SK-N-SH (cell line): ENCODE measurements around the gene SUPT3H. TPM values are rescaled to one million over a fixed set of nuclear protein-coding genes. Genes with fewer than 3 reads are reported as not detected.

Experiments
- CTCF ChIA-PET: fragments of 300-600, 350-600 bp; formaldehyde crosslinking; extraction: SDS; loops from one replicate; lab custom pipeline; 2021; lab: Yijun Ruan, JAX
- POLR2A ChIA-PET: fragments of 350-600 bp; sonication (Branson Sonifier 250); formaldehyde crosslinking; extraction: SDS; loops from one replicate; lab custom pipeline; 2020; ENCODE audit warnings: antibody characterized with exemption, inconsistent platforms; lab: Yijun Ruan, JAX
- DNase-seq: peaks from one replicate; pipeline ENCODE4 v3.0.0; 2012
- H2AFZ ChIP-seq: fragments of 200-600 bp; sonication (generic); 2 replicates; pipeline ENCODE4 v1.8.1; 2016; ENCODE audit warnings: antibody characterized with exemption, mild to moderate bottlenecking, low read depth
- H3F3A ChIP-seq: fragments of 200-600 bp; sonication (generic); replicated peaks from 2 replicates; pipeline ENCODE3; 2016; ENCODE audit warnings: antibody characterized with exemption, mild to moderate bottlenecking; ENCODE audit not compliant: insufficient read depth
- H3K27ac ChIP-seq, 2 experiments: fragments of 200-500 bp in 1 of 2; fragments of 200-600 bp in 1 of 2; sonication (Bioruptor generic) in 1 of 2; sonication (generic), shearing (Covaris generic) in 1 of 2; 2 replicates each; pipeline versions ENCODE4 v1.5.1 to v1.6.1; 2014 to 2016; ENCODE audit warnings: low read depth in 2 of 2, inconsistent platforms in 1 of 2, low read length in 1 of 2, mild to moderate bottlenecking in 1 of 2, mixed read lengths in 1 of 2
- H3K27me3 ChIP-seq: fragments of 200-600 bp; sonication (generic), shearing (Covaris generic); 2 replicates; pipeline ENCODE4 v1.6.1; 2016; ENCODE audit warnings: mixed run types; ENCODE audit not compliant: insufficient read depth
- H3K36me3 ChIP-seq, 2 experiments: fragments of 200-500 bp in 1 of 2; fragments of 200-600 bp in 1 of 2; sonication (Bioruptor generic) in 1 of 2; sonication (generic) in 1 of 2; replicated peaks in 1 of 2; 2 replicates each; pipeline versions ENCODE3 to v1.5.1; 2014 to 2016; ENCODE audit warnings: low read length in 1 of 2, mild to moderate bottlenecking in 1 of 2; ENCODE audit not compliant: insufficient read depth in 2 of 2, control insufficient read depth in 1 of 2
- H3K4me1 ChIP-seq, 2 experiments: fragments of 200-500 bp in 1 of 2; fragments of 200-600 bp in 1 of 2; sonication (Bioruptor generic) in 1 of 2; sonication (generic), shearing (Covaris generic) in 1 of 2; 2 replicates each; pipeline versions ENCODE4 v1.5.1 to v1.6.1; 2014 to 2016; ENCODE audit warnings: low read depth in 1 of 2, low read length in 1 of 2, mixed run types in 1 of 2; ENCODE audit not compliant: insufficient read depth in 2 of 2, control insufficient read depth in 1 of 2
- H3K4me2 ChIP-seq: fragments of 200-600 bp; sonication (generic), shearing (Covaris generic); 2 replicates; pipeline ENCODE4 v1.6.1; 2017; ENCODE audit warnings: mixed run types
- H3K4me3 ChIP-seq, 2 experiments: fragments of 200-500 bp in 1 of 2; fragments of 200-600 bp in 1 of 2; sonication (Bioruptor generic) in 1 of 2; sonication (generic), shearing (Covaris generic) in 1 of 2; 2 replicates each; pipeline versions ENCODE4 v1.5.1 to v1.8.1; 2014 to 2016; ENCODE audit warnings: low read depth in 2 of 2, inconsistent platforms in 1 of 2, low read length in 1 of 2, mild to moderate bottlenecking in 1 of 2, mixed read lengths in 1 of 2, moderate library complexity in 1 of 2
- H3K79me2 ChIP-seq: fragments of 200-600 bp; sonication (generic); 2 replicates; pipeline ENCODE4 v1.8.1; 2017; ENCODE audit warnings: mild to moderate bottlenecking; ENCODE audit not compliant: insufficient read depth
- H3K9ac ChIP-seq: fragments of 200-600 bp; sonication (generic); 2 replicates; pipeline ENCODE4 v1.6.1; 2017; ENCODE audit warnings: mixed run types
- H3K9me2 ChIP-seq: fragments of 200-600 bp; sonication (generic); 2 replicates; pipeline ENCODE4 v1.6.1; 2017; ENCODE audit warnings: mixed run types
- H3K9me3 ChIP-seq: fragments of 200-600 bp; sonication (generic); 2 replicates; pipeline ENCODE4 v1.6.1; 2017; ENCODE audit warnings: mixed run types, mild to moderate bottlenecking, moderate library complexity
- H4K20me1 ChIP-seq: fragments of 200-600 bp; sonication (generic); 2 replicates; pipeline ENCODE4 v1.6.1; 2017; ENCODE audit warnings: mild to moderate bottlenecking, mixed run types; ENCODE audit not compliant: insufficient read depth
- CHD2 ChIP-seq: fragments of 150-350 bp; IDR thresholded peaks from 2 replicates; pipeline ENCODE4 v1.6.1; 2018; ENCODE audit warnings: low read length; ENCODE audit not compliant: partially characterized antibody
- CTCF ChIP-seq: fragments of 200-600 bp; sonication (generic); IDR thresholded peaks from 2 replicates; pipeline ENCODE4 v1.6.1; 2017; ENCODE audit warnings: antibody characterized with exemption, mild to moderate bottlenecking, moderate library complexity
- ELF1 ChIP-seq: IDR thresholded peaks from 2 replicates; pipeline ENCODE4 v1.4.0; 2012
- EZH2phosphoT487 ChIP-seq: fragments of 200-600 bp; sonication (generic); IDR thresholded peaks from 2 replicates; pipeline ENCODE4 v1.6.1; 2017; ENCODE audit warnings: low read depth, mixed run types, mild to moderate bottlenecking, antibody characterized with exemption, moderate library complexity, borderline replicate concordance
- FOXJ3 ChIP-seq: sonication (generic); formaldehyde crosslinking; IDR thresholded peaks from 2 replicates; pipeline ENCODE4 v1.5.1; 2020; ENCODE audit warnings: mild to moderate bottlenecking, missing genetic modification reagents
- FOXM1 ChIP-seq: IDR thresholded peaks from 2 replicates; pipeline ENCODE4 v1.4.0; 2012; ENCODE audit warnings: low read depth, mild to moderate bottlenecking
- GABPA ChIP-seq: IDR thresholded peaks from 2 replicates; pipeline ENCODE4 v1.4.0; 2012; ENCODE audit warnings: low read depth, mild to moderate bottlenecking
- JUND ChIP-seq: IDR thresholded peaks from 2 replicates; pipeline ENCODE4 v1.4.0; 2012
- MEF2A ChIP-seq: IDR thresholded peaks from 2 replicates; pipeline ENCODE4 v1.4.0; 2012; ENCODE audit warnings: low read depth, borderline replicate concordance
- MXI1 ChIP-seq: IDR thresholded peaks from 2 replicates; pipeline ENCODE4 v1.6.1; 2012; ENCODE audit warnings: mild to moderate bottlenecking, low read depth, low read length, improper control_type of control experiment
- NFIC ChIP-seq: IDR thresholded peaks from 2 replicates; pipeline ENCODE4 v1.4.0; 2012; ENCODE audit warnings: borderline replicate concordance
- PBX3 ChIP-seq: IDR thresholded peaks from 2 replicates; pipeline ENCODE4; 2012
- RCOR1 ChIP-seq: fragments of 150-350 bp; IDR thresholded peaks from 2 replicates; pipeline ENCODE4 v1.6.1; 2017; ENCODE audit warnings: antibody characterized with exemption, low read length
- RXRA ChIP-seq: IDR thresholded peaks from 2 replicates; pipeline ENCODE4 v1.4.0; 2012; ENCODE audit warnings: low read depth, mild to moderate bottlenecking, borderline replicate concordance
- SIN3A ChIP-seq: IDR thresholded peaks from 2 replicates; pipeline ENCODE4 v1.6.1; 2012; ENCODE audit warnings: low read depth, mild to moderate bottlenecking, low read length, moderate library complexity, borderline replicate concordance
- SMC3 ChIP-seq: IDR thresholded peaks from 2 replicates; pipeline ENCODE4 v1.6.1; 2012; ENCODE audit warnings: low read depth, low read length, improper control_type of control experiment
- TAF1 ChIP-seq: IDR thresholded peaks from 2 replicates; pipeline ENCODE4 v1.6.1; 2012; ENCODE audit warnings: low read depth, mild to moderate bottlenecking, low read length, moderate library complexity, borderline replicate concordance
- TEAD4 ChIP-seq: IDR thresholded peaks from 2 replicates; pipeline ENCODE4 v1.4.0; 2012; ENCODE audit warnings: mild to moderate bottlenecking, borderline replicate concordance; ENCODE audit not compliant: insufficient read depth
- USF1 ChIP-seq: IDR thresholded peaks from 2 replicates; pipeline ENCODE4 v1.4.0; 2012; ENCODE audit warnings: low read depth, borderline replicate concordance
- YY1 ChIP-seq: IDR thresholded peaks from 2 replicates; pipeline ENCODE4 v1.4.0; 2012; ENCODE audit warnings: low read depth, mild to moderate bottlenecking
- WGBS: methylation state at CpG from one replicate; pipeline ENCODE4 v1.1.6; 2017; ENCODE audit warnings: low lambda C conversion rate; 5-methylcytosine and 5-hydroxymethylcytosine counted together
- polyA plus RNA-seq, 3 experiments: library from polyadenylated mRNA; depleted of rRNA; stranded (reverse); fragments of >200 nt; gene quantifications; 2 replicates each; pipeline ENCODE4 v1.2.3, GENCODE V29; 2012
- TF ChIP-seq, protein P1 (sequence below): IDR thresholded peaks from 2 replicates; pipeline ENCODE4 v1.6.1; 2012; ENCODE audit warnings: mild to moderate bottlenecking, low read depth, low read length, moderate library complexity

The SUPT3H gene
- polyA plus RNA-seq, 1 of the 3 experiments (the other 2 are of a cell fraction) = 10.9 TPM

DNA sequence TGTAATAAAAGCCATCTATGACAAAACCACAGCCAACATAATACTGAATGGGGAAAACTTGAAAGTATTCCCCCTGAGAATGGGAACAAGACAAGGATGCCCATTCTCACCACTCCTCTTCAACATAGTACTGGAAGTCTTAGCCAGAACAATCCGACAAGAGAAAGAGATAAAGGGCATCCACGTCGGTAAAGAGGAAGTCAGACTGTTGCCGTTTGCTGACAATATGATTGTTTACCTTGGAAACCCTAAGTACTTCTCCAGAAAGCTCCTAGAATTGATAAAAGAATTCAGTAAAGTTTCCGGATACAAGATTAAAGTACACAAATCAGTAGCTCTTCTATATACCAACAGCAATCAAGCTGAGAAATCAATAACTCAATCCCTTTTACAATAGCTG lies 63.6 kb downstream of the SUPT3H start:
- WGBS = 87% methylated on average over 5 of the region's 5 CpGs
- H3K27ac ChIP-seq = no peak overlapping the region
- TF ChIP-seq TEAD4 = no peak
- no peak for TF ChIP-seq JUND
- TF ChIP-seq, all 33 proteins: peak for 0
- Histone ChIP-seq H3K4me1 (no peaks in the 10 kb centered on the region), H2AFZ (no peak overlapping the region), H3K36me3 (no peaks in the 10 kb centered on the region), H3K9me3 (no peaks in the 10 kb centered on the region), H3K9me2 (no peaks in the 10 kb centered on the region), H3K27me3 (no peaks in the 10 kb centered on the region), H4K20me1 (no peaks in the 10 kb centered on the region), H3K4me3 (no peak overlapping the region), H3K9ac (no peak overlapping the region), H3K79me2 (no peaks in the 10 kb centered on the region), H3K4me2 (no peak overlapping the region), H3F3A (no peaks in the 10 kb centered on the region)
- CTCF ChIA-PET = no interaction called here
- POLR2A ChIA-PET = no interaction called here
- no peak for DNase-seq

DNA sequence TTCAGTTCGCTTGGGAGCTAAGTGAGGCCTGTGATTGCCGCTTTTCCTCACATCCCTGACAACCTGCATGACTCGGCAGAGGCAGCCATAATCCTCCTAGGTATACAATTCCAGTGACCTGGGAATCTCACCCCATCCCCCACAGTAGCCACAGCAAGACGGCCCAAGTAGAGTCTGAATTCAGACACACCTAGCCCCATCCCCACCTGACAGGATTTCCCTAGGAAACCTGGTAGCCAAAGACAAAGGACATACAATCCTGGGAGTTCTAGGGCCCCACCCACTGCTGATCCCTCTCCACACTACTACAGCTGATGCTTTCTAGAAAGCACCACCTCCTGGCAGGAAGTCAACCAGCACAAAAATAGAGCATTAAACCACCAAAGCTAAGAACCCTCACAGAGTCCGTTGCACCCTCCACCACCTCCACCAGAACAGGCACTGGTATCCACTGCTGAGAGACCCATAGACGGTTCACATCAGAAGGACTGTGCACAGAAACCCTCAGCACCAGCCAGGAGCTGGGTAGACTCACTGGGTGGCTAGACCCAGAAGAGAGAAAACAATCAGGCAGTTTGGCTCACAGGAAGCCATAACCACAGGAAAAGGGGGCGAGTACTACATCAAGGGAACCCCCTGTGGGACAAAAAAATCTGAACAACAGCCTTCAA lies 67.5 kb downstream of the SUPT3H start:
- Histone ChIP-seq H3K27me3 (no peaks in the 10 kb centered on the region), H3K36me3 (no peaks in the 10 kb centered on the region), H3K4me1 (no peaks in the 10 kb centered on the region), H3K9me2 (no peaks in the 10 kb centered on the region), H3K79me2 (no peaks in the 10 kb centered on the region), H3K9me3 (no peaks in the 10 kb centered on the region), H2AFZ (no peak overlapping the region), H3K9ac (no peak overlapping the region), H3K27ac (no peak overlapping the region), H4K20me1 (no peaks in the 10 kb centered on the region), H3K4me2 (no peak overlapping the region), H3K4me3 (no peak overlapping the region), H3F3A (no peaks in the 10 kb centered on the region)
- TF ChIP-seq ELF1 (no peak), RXRA (no peak), FOXJ3 (CRISPR knock-in tag) (no peak), RCOR1 (no peak), SMC3 (no peak), TEAD4 (no peak), SIN3A (no peak), GABPA (no peak), CHD2 (no peak), MXI1 (no peak), CTCF (no peak), NFIC (no peak), FOXM1 (no peak), EZH2phosphoT487 (no peak), MEF2A (no peak), YY1 (no peak), TAF1 (no peak), PBX3 (no peak), USF1 (no peak)
- TF ChIP-seq, protein P1, sequence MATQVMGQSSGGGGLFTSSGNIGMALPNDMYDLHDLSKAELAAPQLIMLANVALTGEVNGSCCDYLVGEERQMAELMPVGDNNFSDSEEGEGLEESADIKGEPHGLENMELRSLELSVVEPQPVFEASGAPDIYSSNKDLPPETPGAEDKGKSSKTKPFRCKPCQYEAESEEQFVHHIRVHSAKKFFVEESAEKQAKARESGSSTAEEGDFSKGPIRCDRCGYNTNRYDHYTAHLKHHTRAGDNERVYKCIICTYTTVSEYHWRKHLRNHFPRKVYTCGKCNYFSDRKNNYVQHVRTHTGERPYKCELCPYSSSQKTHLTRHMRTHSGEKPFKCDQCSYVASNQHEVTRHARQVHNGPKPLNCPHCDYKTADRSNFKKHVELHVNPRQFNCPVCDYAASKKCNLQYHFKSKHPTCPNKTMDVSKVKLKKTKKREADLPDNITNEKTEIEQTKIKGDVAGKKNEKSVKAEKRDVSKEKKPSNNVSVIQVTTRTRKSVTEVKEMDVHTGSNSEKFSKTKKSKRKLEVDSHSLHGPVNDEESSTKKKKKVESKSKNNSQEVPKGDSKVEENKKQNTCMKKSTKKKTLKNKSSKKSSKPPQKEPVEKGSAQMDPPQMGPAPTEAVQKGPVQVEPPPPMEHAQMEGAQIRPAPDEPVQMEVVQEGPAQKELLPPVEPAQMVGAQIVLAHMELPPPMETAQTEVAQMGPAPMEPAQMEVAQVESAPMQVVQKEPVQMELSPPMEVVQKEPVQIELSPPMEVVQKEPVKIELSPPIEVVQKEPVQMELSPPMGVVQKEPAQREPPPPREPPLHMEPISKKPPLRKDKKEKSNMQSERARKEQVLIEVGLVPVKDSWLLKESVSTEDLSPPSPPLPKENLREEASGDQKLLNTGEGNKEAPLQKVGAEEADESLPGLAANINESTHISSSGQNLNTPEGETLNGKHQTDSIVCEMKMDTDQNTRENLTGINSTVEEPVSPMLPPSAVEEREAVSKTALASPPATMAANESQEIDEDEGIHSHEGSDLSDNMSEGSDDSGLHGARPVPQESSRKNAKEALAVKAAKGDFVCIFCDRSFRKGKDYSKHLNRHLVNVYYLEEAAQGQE = no peak
- DNase-seq = no peak
- WGBS = 75% methylated on average over 6 of the region's 7 CpGs
- ChIA-PET POLR2A (no interaction called here), CTCF (no interaction called here)
